SH-SY5Y (cell line): Measurements from ENCODE around the gene ZFHX3.

Experiments
- GATA2 ChIP-seq: IDR thresholded peaks from 2 replicates; pipeline ENCODE4 v1.6.1; 2011; ENCODE audit warnings: mild to moderate bottlenecking, low read depth, low read length
- GATA3 ChIP-seq: IDR thresholded peaks from 2 replicates; pipeline ENCODE4 v1.6.1; 2011; ENCODE audit warnings: low read depth, mild to moderate bottlenecking, low read length, moderate library complexity

GRCh38 chr16:72952811-72953271, 95.1 kb downstream of the ZFHX3 start:
- TF ChIP-seq GATA2 (peak; percentile 88), GATA3 (no peak; the same call in 1 of the 2 replicates)
